SU-DHL-6 (cell line): Measurements from ENCODE around the gene POLR2J.
"Not testable (repeated sequence)": the region's sequence is repeated elsewhere in the genome, so short reads cannot be mapped to it uniquely, and the experiment has no call there.

Source experiments
- CTCF ChIP-seq: fragments of 200-600 bp; sonication (generic); IDR thresholded peaks from one replicate; pipeline ENCODE4 v1.5.1; 2017; ENCODE audit warnings: antibody characterized with exemption, mild to moderate bottlenecking, low read length, moderate library complexity; ENCODE audit not compliant: insufficient read depth, poor library complexity, severe bottlenecking
- EZH2phosphoT487 ChIP-seq: fragments of 200-600 bp; sonication (generic), shearing (Covaris generic); conservative IDR thresholded peaks from 2 replicates; pipeline ENCODE4 v1.6.1; 2018; ENCODE audit warnings: mild to moderate bottlenecking, antibody characterized with exemption, low read length, moderate library complexity, mixed read lengths

- TF ChIP-seq CTCF, EZH2phosphoT487: not testable (repeated sequence)
Measured at GRCh38 chr7:102527822-102528793, 49.4 kb upstream of the POLR2J start.
